Testis (tissue), 3 donors: ENCODE results near the gene STK35. TPM values are rescaled to one million over a fixed set of nuclear protein-coding genes. Genes with fewer than 3 reads are reported as not detected.

Experiments used
- DNase-seq: peaks from one replicate; pipeline ENCODE4 v3.0.0-alpha.2; 2019
- H3K27ac ChIP-seq, 2 donors: fragments of 200-600 bp; sonication (generic); one replicate each; pipeline ENCODE4 v1.5.1; 2019
- H3K27me3 ChIP-seq: fragments of 200-600 bp; sonication (generic); one replicate; pipeline ENCODE4 v1.5.1; 2019
- H3K36me3 ChIP-seq: fragments of 200-600 bp; sonication (generic); one replicate; pipeline ENCODE4 v1.5.1; 2017; ENCODE audit warnings: low read depth; ENCODE audit errors: missing control alignments
- H3K4me1 ChIP-seq: fragments of 200-600 bp; sonication (generic); one replicate; pipeline ENCODE4 v1.5.1; 2019
- H3K4me3 ChIP-seq, 2 donors: fragments of 200-600 bp; sonication (generic); one replicate each; pipeline ENCODE4 v1.5.1; 2017 to 2019
- H3K9me3 ChIP-seq: fragments of 200-600 bp; sonication (generic); one replicate; pipeline ENCODE4 v1.5.1; 2017
- CTCF ChIP-seq, 3 experiments: fragments of 450-650 bp in 2 of 3; fragments of 200-600 bp in 1 of 3; sonication (generic) in 1 of 3; IDR thresholded peaks; one replicate each; pipeline ENCODE4 v1.5.1; 2016 to 2019; ENCODE audit warnings: antibody characterized with exemption in 3 of 3, mild to moderate bottlenecking in 2 of 3, moderate library complexity in 1 of 3
- POLR2A ChIP-seq: fragments of 450-650 bp; IDR thresholded peaks from one replicate; pipeline ENCODE4 v1.6.1; 2017; ENCODE audit warnings: antibody characterized with exemption, mild to moderate bottlenecking, moderate library complexity
- WGBS, 2 donors: methylation state at CpG; one replicate each; pipeline ENCODE4 v1.1.5; 2018; 5-methylcytosine and 5-hydroxymethylcytosine counted together
- intact Hi-C: fragments of 100-400 bp; cut with DNase I; formaldehyde crosslinking; loops from one replicate; pipeline ENCODE4 v1.15.1; 2023; ENCODE audit warnings: low total_unique reads
- polyA plus RNA-seq: library from polyadenylated mRNA; stranded (reverse); fragments of 350-450 nt; fragmentation: Illumina TruSeq; extraction: RNeasy Lipid Tissue Mini Kit (QIAGEN cat#74804); gene quantifications from one replicate; pipeline ENCODE4 v1.2.3, GENCODE V29; 2014; ENCODE audit warnings: low read depth, low replicate concordance; ENCODE audit not compliant: insufficient read depth
- total RNA-seq, 2 donors: library from RNA; depleted of rRNA; stranded (reverse); fragments of >200 nt; gene quantifications; one replicate each; pipeline ENCODE4 v1.2.3, GENCODE V29; 2016

Gene STK35
- total and polyA plus RNA-seq, 3 donors from 2014 or later = 46.3 to 82.8 (median 73.0) TPM

- DNase-seq = no peak
- peaks cover 13% of the 10 kb centered on the region for H3K4me1 ChIP-seq
- H3K27me3 ChIP-seq = no peaks in the 10 kb centered on the region
- no peaks in the 10 kb centered on the region for H3K9me3 ChIP-seq
- no peaks in the 10 kb centered on the region for H3K36me3 ChIP-seq
- peak overlapping the region; percentile 26 to 69 for H3K27ac ChIP-seq
- TF ChIP-seq CTCF (IDR thresholded peaks at IDR 0.05) (no peak), POLR2A (no peak)
- intact Hi-C loops = no loop called here
- 83 to 86% methylated on average over 9 of the region's 9 CpGs for whole genome bisulfite sequencing, 2 donors
- H3K4me3 ChIP-seq = no peak overlapping the region
Measured at GRCh38 chr20:2130683-2131082, 29.1 kb downstream of the STK35 start.

GRCh38 chr20:2131366-2131765, 29.7 kb downstream of the STK35 start:
- no peak overlapping the region for H3K27ac ChIP-seq
- WGBS, 2 donors = 97 to 100% methylated on average over 3 of the region's 3 CpGs
- peaks cover 13% of the 10 kb centered on the region for H3K4me1 ChIP-seq

GRCh38 chr20:2132461-2132901, 30.9 kb downstream of the STK35 start:
- Histone ChIP-seq H3K4me3 (no peak overlapping the region), H3K36me3 (no peaks in the 10 kb centered on the region), H3K27me3 (no peaks in the 10 kb centered on the region), H3K27ac (no peak overlapping the region), H3K4me1 (peaks cover 13% of the 10 kb centered on the region), H3K9me3 (no peaks in the 10 kb centered on the region)
- intact Hi-C loops = no loop called here
- TF ChIP-seq POLR2A (no peak), CTCF (IDR thresholded peaks at IDR 0.05) (no peak)
- DNase-seq = no peak
- 95 to 96% methylated on average over 3 of the region's 3 CpGs for WGBS, 2 donors

More at GRCh38 chr20:2131366-2131765, 29.7 kb downstream of the STK35 start:
- TF ChIP-seq CTCF (IDR thresholded peaks at IDR 0.05) (no peak), POLR2A (no peak)
- no peaks in the 10 kb centered on the region for H3K27me3 ChIP-seq
- DNase-seq = no peak
- no peaks in the 10 kb centered on the region for H3K36me3 ChIP-seq
- no peaks in the 10 kb centered on the region for H3K9me3 ChIP-seq
- no peak overlapping the region for H3K4me3 ChIP-seq
- intact Hi-C loops = no loop called here

GRCh38 chr20:2133318-2134183, 31.9 kb downstream of the STK35 start:
- TF ChIP-seq POLR2A (no peak), CTCF (IDR thresholded peaks at IDR 0.05) (no peak)
- WGBS, 2 donors = 59 to 62% methylated on average over 9 of the region's 9 CpGs
- no peak for DNase-seq
- Histone ChIP-seq H3K4me3 (no peak overlapping the region), H3K36me3 (no peaks in the 10 kb centered on the region), H3K27ac (no peak overlapping the region), H3K9me3 (no peaks in the 10 kb centered on the region), H3K27me3 (no peaks in the 10 kb centered on the region), H3K4me1 (peaks cover 13% of the 10 kb centered on the region)
- intact Hi-C loops = no loop called here
